Loucy (cell line): Measurements from ENCODE around the gene GINS1.

Experiments
- H2AFZ ChIP-seq: fragments of 200-600 bp; sonication (generic); 2 replicates; pipeline ENCODE4 v1.6.0; 2016; ENCODE audit warnings: antibody characterized with exemption, mild to moderate bottlenecking, low read length, moderate library complexity
- H3F3A ChIP-seq: fragments of 200-600 bp; 2 replicates; pipeline ENCODE4 v1.6.0; 2016; ENCODE audit warnings: antibody characterized with exemption, low read depth, mild to moderate bottlenecking
- H3K27me3 ChIP-seq: fragments of 200-600 bp; sonication (generic); 2 replicates; pipeline ENCODE4 v1.6.1; 2014; ENCODE audit warnings: low read length, mild to moderate bottlenecking; ENCODE audit not compliant: insufficient read depth, poor library complexity, severe bottlenecking
- H3K36me3 ChIP-seq: fragments of 200-600 bp; sonication (generic); 2 replicates; pipeline ENCODE4 v1.6.1; 2016; ENCODE audit warnings: low read length; ENCODE audit not compliant: insufficient read depth
- H3K4me1 ChIP-seq: fragments of 200-600 bp; sonication (generic); 2 replicates; pipeline ENCODE4 v1.5.1; 2014; ENCODE audit warnings: low read length, mild to moderate bottlenecking; ENCODE audit not compliant: insufficient read depth, poor library complexity, severe bottlenecking
- H3K4me2 ChIP-seq: fragments of 200-600 bp; sonication (generic); 2 replicates; pipeline ENCODE4 v1.6.0; 2014; ENCODE audit warnings: antibody characterized with exemption, low read length, low read depth, mild to moderate bottlenecking; ENCODE audit not compliant: poor library complexity, severe bottlenecking
- H3K4me3 ChIP-seq: fragments of 200-600 bp; sonication (generic); 2 replicates; pipeline ENCODE4 v1.5.1; 2014; ENCODE audit warnings: low read length, mild to moderate bottlenecking, mixed read lengths; ENCODE audit not compliant: poor library complexity, severe bottlenecking
- H3K79me2 ChIP-seq: fragments of 200-600 bp; sonication (generic); 2 replicates; pipeline ENCODE4 v1.6.1; 2014; ENCODE audit warnings: low read length; ENCODE audit not compliant: insufficient read depth
- H3K9ac ChIP-seq: fragments of 200-600 bp; sonication (generic); 2 replicates; pipeline ENCODE4 v1.6.0; 2014; ENCODE audit warnings: mild to moderate bottlenecking, low read depth, low read length, moderate library complexity; ENCODE audit not compliant: poor library complexity, severe bottlenecking
- H3K9me2 ChIP-seq: fragments of 200-600 bp; sonication (generic); replicated peaks from 2 replicates; pipeline ENCODE4 v1.6.1; 2016; ENCODE audit warnings: low read depth, low read length, mixed read lengths
- H3K9me3 ChIP-seq: fragments of 200-600 bp; sonication (generic); 2 replicates; pipeline ENCODE4 v1.6.1; 2014; ENCODE audit warnings: mild to moderate bottlenecking, antibody characterized with exemption, low read length, low read depth; ENCODE audit not compliant: insufficient read depth
- H4K20me1 ChIP-seq: fragments of 200-600 bp; sonication (generic); 2 replicates; pipeline ENCODE4 v1.6.0; 2014; ENCODE audit warnings: antibody characterized with exemption, low read length, mild to moderate bottlenecking; ENCODE audit not compliant: insufficient read depth, poor library complexity, severe bottlenecking
- EZH2phosphoT487 ChIP-seq: fragments of 200-600 bp; IDR thresholded peaks from 2 replicates; pipeline ENCODE4 v1.6.1; 2018; ENCODE audit warnings: antibody characterized with exemption, mild to moderate bottlenecking, moderate library complexity, borderline replicate concordance
- TF ChIP-seq, protein P1 (sequence below): fragments of 200-600 bp; sonication (generic); conservative IDR thresholded peaks from 2 replicates; pipeline ENCODE4 v1.5.1; 2014; ENCODE audit warnings: mild to moderate bottlenecking, antibody characterized with exemption, low read length

Gene GINS1

DNA sequence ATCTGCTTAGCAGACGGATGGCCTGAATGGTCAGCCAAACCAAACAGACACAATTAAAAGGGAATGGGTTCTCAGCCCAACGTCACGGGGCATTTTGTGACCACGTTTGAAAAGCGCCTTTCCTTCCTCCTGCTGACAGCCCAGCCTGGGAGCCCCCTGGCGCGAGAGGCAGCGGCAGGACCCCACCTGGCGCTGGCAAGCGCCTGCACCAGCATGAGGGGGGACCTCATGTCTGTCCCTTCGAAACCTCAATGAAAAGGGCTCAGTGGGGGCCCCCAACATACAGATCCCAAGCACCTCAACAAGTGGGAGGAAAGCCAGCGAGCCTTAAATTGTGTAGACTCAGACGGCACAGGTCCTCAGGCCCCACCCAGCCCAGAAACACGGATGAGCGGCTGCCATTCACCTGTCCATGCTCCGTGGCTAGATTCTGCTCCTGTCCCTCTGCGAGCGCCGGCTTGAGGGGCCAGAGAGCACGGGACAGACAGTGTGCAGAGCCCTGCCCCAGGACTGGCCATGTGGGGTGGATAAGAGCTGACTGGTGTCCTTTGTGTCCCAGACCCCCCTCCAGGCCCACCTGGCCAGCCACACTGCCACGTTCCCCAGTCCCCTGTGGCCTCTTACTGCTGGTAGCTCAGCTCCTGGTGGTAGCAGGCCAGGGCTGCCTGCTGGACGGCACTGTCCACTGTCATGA is 90.3 kb downstream of the GINS1 start:
- no peak overlapping the region for H3K4me3 ChIP-seq
- no peak overlapping the region for H3K4me2 ChIP-seq
- H3K9me2 ChIP-seq: no peaks in the 10 kb centered on the region
- H3K9me3 ChIP-seq: no peaks in the 10 kb centered on the region
- H3K4me1 ChIP-seq: no peaks in the 10 kb centered on the region
- peaks cover 8% of the 10 kb centered on the region; the same call in 1 of the 2 replicates for H3K36me3 ChIP-seq
- no peak overlapping the region for H2AFZ ChIP-seq
- H3K79me2 ChIP-seq: no peaks in the 10 kb centered on the region
- TF ChIP-seq, protein P1, sequence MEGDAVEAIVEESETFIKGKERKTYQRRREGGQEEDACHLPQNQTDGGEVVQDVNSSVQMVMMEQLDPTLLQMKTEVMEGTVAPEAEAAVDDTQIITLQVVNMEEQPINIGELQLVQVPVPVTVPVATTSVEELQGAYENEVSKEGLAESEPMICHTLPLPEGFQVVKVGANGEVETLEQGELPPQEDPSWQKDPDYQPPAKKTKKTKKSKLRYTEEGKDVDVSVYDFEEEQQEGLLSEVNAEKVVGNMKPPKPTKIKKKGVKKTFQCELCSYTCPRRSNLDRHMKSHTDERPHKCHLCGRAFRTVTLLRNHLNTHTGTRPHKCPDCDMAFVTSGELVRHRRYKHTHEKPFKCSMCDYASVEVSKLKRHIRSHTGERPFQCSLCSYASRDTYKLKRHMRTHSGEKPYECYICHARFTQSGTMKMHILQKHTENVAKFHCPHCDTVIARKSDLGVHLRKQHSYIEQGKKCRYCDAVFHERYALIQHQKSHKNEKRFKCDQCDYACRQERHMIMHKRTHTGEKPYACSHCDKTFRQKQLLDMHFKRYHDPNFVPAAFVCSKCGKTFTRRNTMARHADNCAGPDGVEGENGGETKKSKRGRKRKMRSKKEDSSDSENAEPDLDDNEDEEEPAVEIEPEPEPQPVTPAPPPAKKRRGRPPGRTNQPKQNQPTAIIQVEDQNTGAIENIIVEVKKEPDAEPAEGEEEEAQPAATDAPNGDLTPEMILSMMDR: no peak
- TF ChIP-seq EZH2phosphoT487: no peak
- H3K27me3 ChIP-seq: no peaks in the 10 kb centered on the region
- no peak overlapping the region for H3K9ac ChIP-seq
- H3F3A ChIP-seq: no peaks in the 10 kb centered on the region
- H4K20me1 ChIP-seq: no peaks in the 10 kb centered on the region
